GM20000 (cell line): Measurements from ENCODE around the gene UGT1A9.

Source experiments
- DNase-seq: peaks from one replicate; pipeline ENCODE4 v3.0.0; 2012; ENCODE audit warnings: low spot score
- CTCF ChIP-seq: IDR thresholded peaks from 2 replicates; pipeline ENCODE4 v1.5.1; 2012; ENCODE audit warnings: mild to moderate bottlenecking, control low read depth; ENCODE audit errors: extremely low read depth, missing control alignments

Gene UGT1A9

GRCh38 chr2:233780771-233781170 lies 109.1 kb downstream of the UGT1A9 start:
- no peak for DNase-seq
- no peak for TF ChIP-seq CTCF

GRCh38 chr2:233789554-233789953 lies 117.9 kb downstream of the UGT1A9 start:
- no peak for DNase-seq
- no peak for TF ChIP-seq CTCF

GRCh38 chr2:233791151-233791882 lies 119.6 kb downstream of the UGT1A9 start:
- no peak for TF ChIP-seq CTCF
- no peak for DNase-seq

GRCh38 chr2:233791883-233792329 lies 120.2 kb downstream of the UGT1A9 start:
- DNase-seq: no peak
- no peak for TF ChIP-seq CTCF

- no peak for TF ChIP-seq CTCF
- DNase-seq: no peak
Measured at GRCh38 chr2:233792720-233793119, 121.0 kb downstream of the UGT1A9 start.

- no peak for DNase-seq
- TF ChIP-seq CTCF: no peak
Measured at GRCh38 chr2:233793465-233794127, 121.9 kb downstream of the UGT1A9 start.

GRCh38 chr2:233794128-233794658 lies 122.5 kb downstream of the UGT1A9 start:
- no peak for DNase-seq
- no peak for TF ChIP-seq CTCF
